NCI-H2171 treated with DMSO at 0.1 percent for 48 hours (cell line): ENCODE data around the gene KIF1C.

Source experiments
- DNase-seq: peaks from one replicate; lab custom pipeline; 2025; lab: John Stamatoyannopoulos, UW

Gene KIF1C

DNA sequence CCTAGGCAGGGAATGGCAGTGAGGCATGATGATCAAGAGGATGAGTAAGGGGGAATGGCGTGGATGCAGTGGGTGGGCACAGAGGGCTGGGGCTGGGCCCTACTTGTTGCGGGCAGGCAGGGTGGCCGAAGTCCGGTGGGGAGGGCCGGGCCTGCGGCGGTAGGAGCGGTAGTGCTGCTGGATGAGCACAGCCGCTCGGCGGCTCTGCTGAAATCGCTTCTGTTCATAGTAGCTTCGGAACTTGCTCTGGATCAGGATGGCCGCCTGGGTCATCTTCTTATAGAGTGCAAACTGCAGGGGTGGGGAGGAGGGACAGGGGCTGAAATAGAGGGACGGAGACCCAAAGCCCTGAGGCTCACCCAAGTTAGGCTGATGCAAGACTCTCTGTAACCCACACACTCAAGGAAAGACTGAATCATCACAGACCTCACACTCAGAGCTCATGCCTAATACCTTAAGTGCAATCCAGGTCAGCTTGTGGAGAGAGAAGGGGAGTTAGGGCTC lies 28.7 kb upstream of the KIF1C start:
- DNase-seq = no peak

- no peak for DNase-seq
These were observed 28.1 kb upstream of the KIF1C start for GRCh38 chr17:4969551-4970173.

GRCh38 chr17:4970273-4970672 lies 27.5 kb upstream of the KIF1C start:
- DNase-seq = no peak

DNA sequence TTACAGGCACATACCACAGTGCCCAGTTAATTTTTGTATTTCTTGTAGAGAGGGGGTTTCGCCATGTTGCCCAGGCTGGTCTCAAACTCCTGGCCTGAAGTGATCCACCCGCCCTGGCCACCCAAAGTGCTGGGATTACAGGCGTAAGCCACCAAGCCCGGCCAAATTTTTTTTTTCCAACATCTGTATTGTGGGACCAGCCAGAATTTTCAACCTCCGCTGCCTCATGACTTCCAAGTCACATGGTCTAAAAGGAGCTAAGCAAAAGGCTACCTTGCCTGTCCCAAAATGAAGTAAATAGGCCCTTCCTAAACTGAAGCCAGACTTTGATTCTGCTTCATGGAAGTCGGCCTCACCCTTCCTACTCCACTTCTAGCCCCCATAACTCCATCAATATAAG lies 25.9 kb upstream of the KIF1C start:
- no peak for DNase-seq

GRCh38 chr17:4972322-4972721 lies 25.4 kb upstream of the KIF1C start:
- DNase-seq = no peak

DNA sequence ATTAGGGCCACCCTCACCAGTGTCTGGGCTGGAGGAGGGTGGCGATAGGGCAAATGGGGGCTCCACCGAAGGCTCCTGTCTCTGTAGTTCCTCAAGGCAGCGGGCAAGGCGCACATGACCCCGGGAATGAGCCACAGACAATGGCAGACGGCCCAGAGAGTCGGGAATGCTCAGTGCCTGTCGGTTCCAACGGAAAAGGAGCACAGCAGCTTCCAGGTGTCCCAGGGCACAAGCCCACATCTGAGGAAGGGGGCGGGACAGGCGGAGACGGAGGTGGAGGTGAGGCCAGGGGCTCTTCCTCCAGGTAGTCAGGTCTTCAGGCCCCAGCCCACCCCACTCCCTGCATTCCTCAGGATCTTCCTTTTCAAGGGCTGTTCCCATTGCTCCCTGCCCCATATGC lies 25.0 kb upstream of the KIF1C start:
- no peak for DNase-seq

DNA sequence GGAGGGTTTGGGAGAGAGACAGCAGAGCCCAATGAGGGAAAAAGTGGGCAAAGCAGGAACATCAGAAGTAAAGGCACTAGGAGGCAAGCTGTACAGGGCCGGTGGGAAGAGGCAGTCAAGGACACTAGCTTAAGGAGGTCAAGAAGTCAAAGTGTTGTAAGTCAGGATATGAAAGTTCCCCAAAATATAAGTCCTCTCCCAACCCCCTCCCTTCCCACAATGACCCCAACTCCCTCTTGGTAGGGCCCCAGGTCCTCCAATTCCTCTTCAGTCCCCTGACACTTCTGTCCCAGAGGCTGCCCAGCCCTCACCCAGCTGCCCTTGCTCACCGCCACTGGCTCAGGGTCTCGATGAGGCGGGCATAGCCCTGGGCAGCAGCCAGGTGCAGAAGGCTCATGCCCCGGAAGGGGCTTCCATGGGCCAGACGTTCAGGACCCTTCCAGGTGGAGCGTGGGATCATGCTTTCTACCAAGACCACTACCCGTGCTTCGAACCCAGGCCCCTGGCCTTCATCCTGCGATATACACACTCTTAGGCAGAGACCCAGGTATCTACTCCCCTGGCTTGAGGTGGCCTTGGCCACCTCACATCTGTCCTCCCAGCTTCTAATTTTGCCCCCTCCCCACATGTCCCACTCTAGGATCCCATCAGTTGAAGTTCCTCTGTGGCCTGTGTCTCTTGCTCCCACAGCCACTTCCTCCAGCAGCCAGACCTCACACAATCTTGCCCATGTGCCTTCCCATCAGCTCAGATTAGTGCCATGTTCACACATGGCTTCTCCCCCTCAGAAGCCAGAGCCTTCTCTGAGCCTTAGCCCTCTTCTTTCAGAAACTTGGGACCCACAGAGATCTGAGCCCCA lies 24.3 kb upstream of the KIF1C start:
- no peak for DNase-seq

GRCh38 chr17:4974115-4974670 lies 23.6 kb upstream of the KIF1C start:
- no peak for DNase-seq

- DNase-seq = no peak
These were observed 19.0 kb upstream of the KIF1C start for GRCh38 chr17:4978726-4979125.

DNA sequence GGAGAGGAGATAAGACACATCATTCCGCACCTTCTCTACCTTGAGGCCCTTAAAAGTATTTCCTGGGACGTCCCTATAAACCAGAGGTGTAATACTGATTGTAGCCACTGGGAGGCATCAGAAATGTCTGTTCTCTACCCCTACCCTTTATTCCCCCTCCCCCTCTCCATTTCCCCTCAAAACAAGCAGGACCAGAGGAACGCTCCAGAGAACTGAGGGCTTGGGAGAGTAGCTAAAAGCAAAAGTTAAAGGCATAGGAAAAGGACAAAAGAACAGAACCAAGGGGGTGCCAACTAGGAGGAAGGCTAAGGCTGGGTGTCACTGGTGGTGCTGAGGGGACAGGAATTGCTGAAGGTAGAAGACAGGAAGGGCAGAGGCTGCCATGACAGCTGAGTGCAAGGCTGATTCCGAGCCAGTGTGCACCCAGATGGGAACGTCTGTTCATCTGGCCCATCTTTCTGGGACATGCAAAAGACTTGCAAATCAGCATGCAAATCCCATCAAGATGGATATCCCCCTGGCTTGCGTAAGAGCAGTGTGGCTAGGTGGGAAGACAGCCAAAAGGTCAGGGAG lies 17.0 kb upstream of the KIF1C start:
- peak; percentile 19 for DNase-seq

GRCh38 chr17:4982305-4982704 lies 15.4 kb upstream of the KIF1C start:
- no peak for DNase-seq

DNA sequence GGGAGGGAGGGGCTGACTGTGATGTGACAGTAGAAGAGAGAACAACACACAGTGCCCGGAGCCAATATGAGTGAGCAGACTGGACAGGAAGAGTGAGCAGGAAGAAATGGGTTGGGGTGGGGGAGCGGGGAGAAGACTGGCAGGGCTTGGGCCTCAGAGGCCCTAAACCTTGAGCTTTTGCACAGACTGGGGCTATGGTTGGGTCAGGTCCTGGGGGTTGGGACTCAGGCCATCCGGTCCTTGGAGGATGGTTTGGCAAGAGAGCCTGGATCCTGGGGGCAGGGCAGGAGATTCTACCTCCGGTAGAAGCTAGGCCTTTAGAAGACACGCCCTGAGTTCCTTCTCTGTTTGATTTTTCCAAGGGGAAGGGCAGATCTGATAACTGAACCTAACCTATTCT lies 11.3 kb upstream of the KIF1C start:
- peak; percentile 31 for DNase-seq

DNA sequence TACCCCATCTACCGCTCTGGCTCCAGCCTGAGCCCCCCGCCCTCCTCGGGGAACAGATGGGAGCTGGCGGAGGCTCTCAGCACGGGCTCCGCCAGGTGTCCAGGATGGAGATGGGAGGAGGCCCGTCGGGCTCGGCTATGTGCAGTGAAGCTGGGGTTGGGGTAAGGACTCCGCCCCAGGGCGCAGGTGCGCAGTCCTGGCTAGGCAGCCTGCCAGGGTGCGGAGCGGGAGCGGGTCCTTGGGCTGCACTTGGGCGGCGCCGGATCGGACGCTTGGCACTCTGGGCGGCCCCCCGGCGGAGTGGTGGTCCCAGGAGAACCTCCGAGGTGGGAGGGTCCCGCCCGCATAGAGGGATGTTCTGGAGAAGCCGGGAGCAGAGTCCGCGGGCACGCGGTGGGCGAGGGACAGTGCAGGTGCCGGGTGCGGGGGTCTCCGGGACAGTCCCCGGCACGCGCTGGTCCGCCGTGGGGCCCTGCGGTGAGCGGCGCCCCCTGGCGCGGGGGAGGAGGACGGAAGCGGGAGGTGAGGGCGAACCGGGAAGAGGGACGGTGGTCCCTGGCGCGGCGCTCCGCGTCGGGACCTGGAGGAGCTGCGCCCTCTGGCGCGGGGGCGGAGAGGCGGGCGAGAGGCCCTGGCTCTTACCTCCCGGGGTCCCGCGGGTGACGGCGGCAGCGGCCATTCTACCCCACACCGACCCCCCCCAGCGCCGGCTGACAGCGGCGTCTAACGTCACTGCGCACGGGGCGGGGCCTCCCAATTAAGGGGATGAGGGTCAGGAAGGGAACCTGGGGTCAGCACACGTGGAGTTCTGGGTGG lies 10.6 kb upstream of the KIF1C start, which contains the start of gene CAMTA2:
TSS of gene CAMTA2 (minus strand) at position 725 of the 816 bp plus-strand sequence. CDS start 1,453 bp downstream, outside the sequence.
- DNase-seq = peak; percentile 96

DNA sequence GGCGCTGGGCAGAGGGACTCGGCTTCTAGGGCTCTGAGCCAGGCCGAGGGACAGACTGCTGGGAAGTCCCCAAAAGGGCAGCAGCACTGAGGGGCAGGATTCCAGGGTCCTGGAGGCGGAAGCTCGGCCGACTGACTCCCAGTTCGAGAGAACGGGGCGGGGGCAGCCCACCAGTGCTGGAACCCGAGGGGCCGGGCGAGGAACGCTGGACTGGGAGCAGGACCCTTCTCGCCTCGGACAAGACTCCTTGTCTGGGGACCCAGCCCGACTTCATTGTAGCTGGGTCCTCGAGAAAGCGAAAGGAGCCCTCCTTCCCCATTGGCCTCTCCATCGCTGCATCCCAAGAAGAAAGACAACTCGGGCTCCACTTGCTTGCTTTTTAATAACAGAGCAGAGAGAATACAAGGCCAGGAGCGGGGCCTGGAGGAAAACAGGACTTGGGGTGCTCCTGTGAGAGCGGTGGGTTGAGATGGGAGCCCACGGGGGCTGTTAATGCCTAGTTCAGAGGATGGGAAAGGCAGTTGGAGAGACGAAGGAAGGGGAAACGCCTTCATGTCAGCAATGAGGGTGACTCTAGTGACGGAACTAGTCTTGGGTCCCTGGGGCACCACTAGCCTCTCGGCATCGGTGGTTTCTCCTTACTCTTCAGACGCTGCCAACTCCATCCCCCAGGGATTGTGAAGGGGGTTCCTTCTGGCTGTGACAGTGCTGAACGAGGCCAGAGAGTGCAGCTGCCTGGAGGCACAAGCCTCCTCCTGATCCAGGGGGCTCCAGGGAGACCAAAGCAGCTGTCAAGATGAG lies 9.8 kb upstream of the KIF1C start:
- peak; percentile 86 for DNase-seq

GRCh38 chr17:4994081-4994595 lies 3.6 kb upstream of the KIF1C start:
- DNase-seq = no peak

DNA sequence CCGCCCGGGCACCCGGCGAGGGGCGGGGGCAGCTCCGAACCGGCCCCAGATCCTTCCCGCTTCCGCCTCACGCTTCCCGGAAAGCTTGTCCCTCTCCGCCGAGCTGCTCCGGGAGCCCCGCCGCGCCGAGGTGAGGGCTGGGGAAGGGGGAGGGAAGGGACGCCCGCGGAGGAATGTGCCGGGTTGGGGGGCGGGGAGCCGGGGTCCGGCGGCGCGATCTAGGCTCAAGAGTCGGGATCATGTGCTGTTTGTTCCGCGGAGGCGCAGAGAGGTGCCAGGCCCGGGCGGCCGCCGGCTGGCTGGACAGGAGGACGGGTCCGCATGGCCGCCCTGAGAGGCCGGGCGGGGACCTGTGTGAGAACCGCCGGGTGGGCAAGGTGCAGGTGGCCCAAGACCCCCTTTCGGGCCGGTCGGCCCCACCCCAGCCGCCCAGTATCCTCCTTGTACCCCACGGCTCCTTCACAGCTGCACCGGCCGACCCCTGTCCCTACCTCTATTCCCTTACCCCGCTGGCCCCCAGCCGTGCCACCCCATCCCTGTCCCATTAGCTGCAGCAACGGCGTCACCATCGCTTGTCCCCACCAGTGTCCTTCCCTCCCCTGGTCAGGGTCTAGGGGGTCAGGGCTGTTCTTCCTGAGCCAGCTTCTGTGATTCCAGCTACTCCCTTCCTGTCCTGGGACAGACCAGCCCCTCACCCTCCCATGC lies 429 bp downstream of the KIF1C start:
- peak; percentile 43 for DNase-seq

DNA sequence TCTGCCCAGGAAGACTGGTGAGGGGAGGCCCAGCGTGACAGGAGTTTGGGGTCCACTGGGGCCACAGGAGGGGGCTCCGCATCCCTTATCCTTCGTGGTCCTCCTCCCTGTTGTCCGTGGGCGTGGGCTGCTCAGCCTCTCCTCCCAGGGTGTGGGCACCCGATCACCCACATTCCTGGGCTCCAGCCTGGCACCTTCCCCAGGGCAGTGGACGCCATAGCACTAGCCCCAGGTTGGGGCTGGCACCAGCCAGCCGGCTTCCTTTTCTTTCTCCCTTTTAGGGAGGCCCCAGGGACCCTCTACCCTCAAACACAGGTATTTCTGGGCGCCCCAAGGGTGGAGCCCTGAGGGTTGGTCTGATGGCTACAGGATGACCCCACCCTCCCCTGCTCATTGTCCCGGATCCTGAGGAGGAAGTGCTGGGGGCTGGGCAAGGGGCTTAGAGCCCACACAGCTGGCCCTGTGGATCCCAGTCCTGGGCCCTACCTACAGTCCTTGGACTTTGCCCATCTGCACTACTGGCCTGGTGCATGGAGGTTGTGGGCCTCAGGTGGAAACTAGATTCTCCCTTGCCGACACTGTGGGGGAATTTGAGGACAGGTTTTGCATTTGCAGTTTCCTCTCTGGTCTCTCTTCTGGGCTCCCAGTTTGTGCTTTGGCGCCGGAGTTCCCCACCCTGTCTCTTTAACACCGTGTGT lies 1.1 kb downstream of the KIF1C start:
- DNase-seq = no peak

DNA sequence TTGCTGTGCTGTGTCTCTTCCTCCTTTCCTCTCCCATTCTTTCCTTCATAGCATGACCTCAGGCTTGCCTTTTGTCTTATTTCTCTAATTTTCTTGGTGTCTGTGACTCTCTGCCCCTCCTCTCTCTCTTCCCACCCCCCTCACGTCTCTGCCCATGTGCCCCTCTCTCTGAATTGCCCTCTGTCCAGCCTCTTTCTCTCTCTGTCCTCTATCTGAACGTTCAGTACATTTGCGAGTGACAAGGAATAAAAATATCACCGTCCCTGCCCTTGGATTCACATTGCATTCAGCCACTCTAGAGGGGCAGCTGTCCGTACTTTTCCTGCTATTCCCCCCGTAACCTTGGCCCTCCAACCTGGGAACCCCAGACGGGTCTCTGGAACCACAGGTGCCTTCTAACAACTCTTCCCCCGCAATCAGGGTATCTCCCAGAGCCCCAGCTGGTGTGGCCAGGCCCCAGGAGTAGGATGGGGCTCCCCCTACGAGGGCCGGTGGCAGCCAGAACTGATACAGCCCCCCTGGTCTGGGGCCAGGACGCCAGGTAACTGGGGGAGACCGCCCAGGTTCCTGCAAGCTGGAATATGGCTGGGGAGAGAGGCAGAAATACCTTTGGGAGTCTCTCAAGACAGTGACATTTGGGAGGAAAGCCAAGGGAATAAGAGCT lies 1.8 kb downstream of the KIF1C start:
- no peak for DNase-seq

GRCh38 chr17:5000237-5000639 lies 2.5 kb downstream of the KIF1C start:
- no peak for DNase-seq
